CD14-positive monocyte (primary cell): Measurements from ENCODE around the gene BUB1B. TPM values are rescaled to one million over a fixed set of nuclear protein-coding genes. Genes with fewer than 3 reads are reported as not detected.

Experiments
- DNase-seq, 3 donors: peaks; one replicate each; pipeline ENCODE4 v3.0.0-alpha.2; 2011 to 2022
- H2AFZ ChIP-seq: 2 replicates; pipeline ENCODE4 v1.6.0; 2012; ENCODE audit warnings: mild to moderate bottlenecking, low read depth, low read length, inconsistent platforms; ENCODE audit not compliant: insufficient read depth, poor library complexity, severe bottlenecking
- H3K27ac ChIP-seq, 2 donors: 1 replicate in 1 of 2; 2 replicates in 1 of 2; pipeline ENCODE4 v1.5.1; 2012 to 2013; ENCODE audit warnings: low read length in 2 of 2, control low read depth in 1 of 2, inconsistent platforms in 1 of 2, low read depth in 1 of 2, mild to moderate bottlenecking in 1 of 2
- H3K27me3 ChIP-seq, 2 donors: one replicate each; pipeline versions ENCODE4 v1.6.0 to v1.6.1; 2011 to 2013; ENCODE audit warnings: low read length in 2 of 2; ENCODE audit not compliant: control insufficient read depth in 2 of 2, insufficient read depth in 2 of 2
- H3K36me3 ChIP-seq, 2 donors: replicated peaks in 1 of 2; 1 replicate in 1 of 2; 2 replicates in 1 of 2; pipeline versions ENCODE4 v1.5.1 to v1.6.1; 2012 to 2013; ENCODE audit warnings: low read length in 2 of 2, control low read depth in 1 of 2, inconsistent platforms in 1 of 2, mild to moderate bottlenecking in 1 of 2; ENCODE audit not compliant: insufficient read depth in 2 of 2, control insufficient read depth in 1 of 2
- H3K4me1 ChIP-seq, 2 donors: 1 replicate in 1 of 2; 2 replicates in 1 of 2; pipeline versions ENCODE4 v1.5.1 to v1.6.1; 2012 to 2013; ENCODE audit warnings: low read length in 2 of 2, control low read depth in 1 of 2, inconsistent platforms in 1 of 2, mild to moderate bottlenecking in 1 of 2, moderate library complexity in 1 of 2; ENCODE audit not compliant: insufficient read depth in 2 of 2, control insufficient read depth in 1 of 2
- H3K4me2 ChIP-seq: replicated peaks from 2 replicates; pipeline ENCODE3; 2012; ENCODE audit warnings: low read length, moderate library complexity, mild to moderate bottlenecking; ENCODE audit not compliant: poor library complexity, severe bottlenecking; ENCODE audit errors: extremely low read depth
- H3K4me3 ChIP-seq, 3 experiments: fragments of 200-600 bp in 1 of 3; sonication (generic) in 1 of 3; replicated peaks in 1 of 3; 1 replicate in 2 of 3; 2 replicates in 1 of 3; pipeline ENCODE4 v1.5.1; 2011 to 2013; ENCODE audit warnings: low read length in 3 of 3, mild to moderate bottlenecking in 3 of 3, control low read depth in 2 of 3, low read depth in 2 of 3, inconsistent platforms in 1 of 3, moderate library complexity in 1 of 3
- H3K79me2 ChIP-seq: 2 replicates; pipeline ENCODE4 v1.6.0; 2012; ENCODE audit warnings: mild to moderate bottlenecking, control low read depth, inconsistent platforms, low read length, moderate library complexity; ENCODE audit not compliant: insufficient read depth
- H3K9ac ChIP-seq: 2 replicates; pipeline ENCODE4 v1.6.0; 2017; ENCODE audit warnings: low read length, mild to moderate bottlenecking; ENCODE audit not compliant: insufficient read depth, poor library complexity, severe bottlenecking
- H3K9me3 ChIP-seq, 2 donors: replicated peaks in 1 of 2; 1 replicate in 1 of 2; 2 replicates in 1 of 2; pipeline versions ENCODE4 v1.5.1 to v1.6.1; 2012 to 2013; ENCODE audit warnings: low read length in 2 of 2, control low read depth in 1 of 2; ENCODE audit not compliant: control insufficient read depth in 1 of 2, insufficient read depth in 1 of 2
- H4K20me1 ChIP-seq: 2 replicates; pipeline ENCODE4 v1.6.0; 2012; ENCODE audit warnings: mild to moderate bottlenecking, low read length, control low read depth, moderate library complexity; ENCODE audit not compliant: insufficient read depth
- H3K27ac Mint-ChIP-seq, 7 donors: one replicate each; pipeline ENCODE4 v1.8.0; 2020; ENCODE audit warnings: mild to moderate bottlenecking in 7 of 7, mixed read lengths in 7 of 7, moderate library complexity in 6 of 7, inconsistent platforms in 2 of 7
- H3K27me3 Mint-ChIP-seq, 3 donors: one replicate each; pipeline ENCODE4 v1.8.0; 2021 to 2022; ENCODE audit warnings: low read depth in 3 of 3, mild to moderate bottlenecking in 3 of 3, mixed read lengths in 3 of 3, moderate library complexity in 3 of 3, inconsistent platforms in 1 of 3
- H3K36me3 Mint-ChIP-seq, 2 donors: one replicate each; pipeline ENCODE4 v1.8.0; 2020; ENCODE audit warnings: mixed read lengths in 2 of 2, inconsistent platforms in 1 of 2, mild to moderate bottlenecking in 1 of 2
- H3K4me1 Mint-ChIP-seq: one replicate; pipeline ENCODE4 v1.8.0; 2020; ENCODE audit warnings: mild to moderate bottlenecking, mixed read lengths
- H3K4me3 Mint-ChIP-seq, 2 donors: one replicate each; pipeline ENCODE4 v1.8.0; 2020; ENCODE audit warnings: mild to moderate bottlenecking in 2 of 2, mixed read lengths in 2 of 2, moderate library complexity in 1 of 2
- H3K9me3 Mint-ChIP-seq, 7 donors: one replicate each; pipeline ENCODE4 v1.8.0; 2020 to 2022; ENCODE audit warnings: mixed read lengths in 7 of 7, mild to moderate bottlenecking in 6 of 7, moderate library complexity in 6 of 7, inconsistent platforms in 2 of 7
- WGBS: methylation state at CpG from one replicate; pipeline ENCODE4 v1.1.5; 2013; ENCODE audit warnings: missing lambda C conversion rate; ENCODE audit not compliant: insufficient coverage; 5-methylcytosine and 5-hydroxymethylcytosine counted together
- intact Hi-C, 2 donors: fragments of 100-400 bp; cut with micrococcal nuclease; formaldehyde crosslinking; loops; one replicate each; pipeline versions ENCODE4 v1.15.0 to v1.15.1; 2023
- polyA plus RNA-seq, 3 donors: library from polyadenylated mRNA; depleted of rRNA in 1 of 3; unstranded in 2 of 3; stranded (reverse) in 1 of 3; fragments of 300-500 nt in 2 of 3; fragments of >200 nt in 1 of 3; fragmentation: Illumina TruSeq in 2 of 3; gene quantifications; 1 replicate in 2 of 3; 2 replicates in 1 of 3; pipeline ENCODE4 v1.2.3, GENCODE V29; 2012 to 2021
- TF ChIP-seq, protein P1 (sequence below): fragments of 200-600 bp; IDR thresholded peaks from one replicate; pipeline ENCODE4 v1.8.0; 2022; ENCODE audit warnings: antibody characterized with exemption, mild to moderate bottlenecking

BUB1B gene
- polyA plus RNA-seq, 3 donors = 0.01 to 0.51 TPM; not detected in 1

DNA sequence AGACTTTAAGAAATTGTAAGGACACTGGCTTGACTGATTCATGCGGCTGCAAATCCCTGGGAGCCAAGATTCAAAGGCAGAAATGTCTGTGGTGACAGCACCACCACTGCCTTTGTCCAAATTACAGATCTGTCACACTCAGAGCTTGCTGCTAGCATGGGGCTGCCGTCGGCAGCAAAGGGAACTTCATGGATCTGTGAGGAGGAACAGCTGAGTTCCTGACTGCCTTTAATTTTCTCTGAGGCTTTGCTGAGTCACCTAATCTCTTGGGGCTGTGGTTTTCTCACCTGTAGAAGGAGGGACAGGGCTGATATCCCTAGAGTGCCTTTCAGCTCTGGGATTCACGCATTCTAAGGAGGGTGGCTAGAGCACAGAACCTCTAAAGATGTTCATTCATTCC lies 73.9 kb downstream of the BUB1B start:
- peak overlapping the region; percentile 80 to 89 (median 86) for H3K27ac Mint-ChIP-seq
- Histone ChIP-seq H2AFZ (peak overlapping the region; percentile 18), H4K20me1 (no peaks in the 10 kb centered on the region), H3K4me3 (peak overlapping the region in 1 of 3 experiments; percentile 64), H3K36me3 (peaks cover 0 to 2% of the 10 kb centered on the region in 2 donors), H3K9me3 (no peaks in the 10 kb centered on the region), H3K4me1 (peaks cover 46 to 52% of the 10 kb centered on the region in 2 donors), H3K79me2 (no peaks in the 10 kb centered on the region), H3K27ac (peak overlapping the region; percentile 35 to 77), H3K4me2 (peak overlapping the region; percentile 80), H3K9ac (peak overlapping the region; percentile 33), H3K27me3 (peaks cover 0 to 16% of the 10 kb centered on the region in 2 donors)
- intact Hi-C loops = no loop called here
- DNase-seq = peak in 2 of 3 donors; percentile 35 to 37
- TF ChIP-seq, protein P1, sequence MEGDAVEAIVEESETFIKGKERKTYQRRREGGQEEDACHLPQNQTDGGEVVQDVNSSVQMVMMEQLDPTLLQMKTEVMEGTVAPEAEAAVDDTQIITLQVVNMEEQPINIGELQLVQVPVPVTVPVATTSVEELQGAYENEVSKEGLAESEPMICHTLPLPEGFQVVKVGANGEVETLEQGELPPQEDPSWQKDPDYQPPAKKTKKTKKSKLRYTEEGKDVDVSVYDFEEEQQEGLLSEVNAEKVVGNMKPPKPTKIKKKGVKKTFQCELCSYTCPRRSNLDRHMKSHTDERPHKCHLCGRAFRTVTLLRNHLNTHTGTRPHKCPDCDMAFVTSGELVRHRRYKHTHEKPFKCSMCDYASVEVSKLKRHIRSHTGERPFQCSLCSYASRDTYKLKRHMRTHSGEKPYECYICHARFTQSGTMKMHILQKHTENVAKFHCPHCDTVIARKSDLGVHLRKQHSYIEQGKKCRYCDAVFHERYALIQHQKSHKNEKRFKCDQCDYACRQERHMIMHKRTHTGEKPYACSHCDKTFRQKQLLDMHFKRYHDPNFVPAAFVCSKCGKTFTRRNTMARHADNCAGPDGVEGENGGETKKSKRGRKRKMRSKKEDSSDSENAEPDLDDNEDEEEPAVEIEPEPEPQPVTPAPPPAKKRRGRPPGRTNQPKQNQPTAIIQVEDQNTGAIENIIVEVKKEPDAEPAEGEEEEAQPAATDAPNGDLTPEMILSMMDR = no peak
- H3K4me1 Mint-ChIP-seq = peaks cover 48% of the 10 kb centered on the region
- peak overlapping the region; percentile 64 to 81 for H3K4me3 Mint-ChIP-seq
- H3K36me3 Mint-ChIP-seq = peaks cover 9 to 16% of the 10 kb centered on the region in 2 donors
- WGBS = 33% methylated on average over 4 of the region's 4 CpGs
- peaks cover 12 to 20% (median 19%) of the 10 kb centered on the region in 3 donors for H3K27me3 Mint-ChIP-seq
- peaks cover 0 to 3% (median 0%) of the 10 kb centered on the region in 7 donors for H3K9me3 Mint-ChIP-seq

- H3K4me2 ChIP-seq = peak overlapping the region; percentile 80
- no peaks in the 10 kb centered on the region for H3K9me3 ChIP-seq
- WGBS = 0% methylated on average over 2 of the region's 4 CpGs
- TF ChIP-seq, protein P1 = no peak
- H3K36me3 ChIP-seq = no peaks in the 10 kb centered on the region
- intact Hi-C loops = no loop called here
- H3K27ac Mint-ChIP-seq = peak overlapping the region; percentile 80 to 89 (median 86)
- peaks cover 48% of the 10 kb centered on the region for H3K4me1 Mint-ChIP-seq
- H3K9me3 Mint-ChIP-seq = peaks cover 0 to 3% (median 0%) of the 10 kb centered on the region in 7 donors
- peaks cover 6 to 12% of the 10 kb centered on the region in 2 donors for H3K36me3 Mint-ChIP-seq
- peak overlapping the region; percentile 33 for H3K9ac ChIP-seq
- peak overlapping the region; percentile 64 to 81 for H3K4me3 Mint-ChIP-seq
- no peaks in the 10 kb centered on the region for H3K79me2 ChIP-seq
- peaks cover 15 to 25% (median 24%) of the 10 kb centered on the region in 3 donors for H3K27me3 Mint-ChIP-seq
- H3K4me1 ChIP-seq = peaks cover 46 to 52% of the 10 kb centered on the region in 2 donors
- peak overlapping the region in 1 of 3 experiments; percentile 64 for H3K4me3 ChIP-seq
- H3K27me3 ChIP-seq = peaks cover 0 to 22% of the 10 kb centered on the region in 2 donors
- H2AFZ ChIP-seq = peak overlapping the region; percentile 18
- peak; percentile 35 to 68 (median 61) for DNase-seq
- no peaks in the 10 kb centered on the region for H4K20me1 ChIP-seq
- H3K27ac ChIP-seq = peak overlapping the region; percentile 35 to 77
Observed at GRCh38 chr15:40235201-40235885, 74.5 kb downstream of the BUB1B start.
